Measurements from ENCODE around the gene ZNG1A.
"Not testable (repeated sequence)": the region's sequence is repeated elsewhere in the genome, so short reads cannot be mapped to it uniquely, and the experiment has no call there.

The ZNG1A gene

GRCh38 chr9:93909-94308 is 84.9 kb downstream of the ZNG1A start:
- DNase-seq = not testable (repeated sequence)

GRCh38 chr9:90851-91250 is 88.0 kb downstream of the ZNG1A start:
- not testable (repeated sequence) for DNase-seq

- DNase-seq = not testable (repeated sequence)
Measured at GRCh38 chr9:88396-89037, 90.3 kb downstream of the ZNG1A start.

- DNase-seq = not testable (repeated sequence)
Measured at GRCh38 chr9:87860-88259, 91.0 kb downstream of the ZNG1A start.

GRCh38 chr9:87105-87504 is 91.8 kb downstream of the ZNG1A start:
- not testable (repeated sequence) for DNase-seq

- not testable (repeated sequence) for DNase-seq
Measured at GRCh38 chr9:86697-87096, 92.2 kb downstream of the ZNG1A start.

GRCh38 chr9:82932-83689 is 95.7 kb downstream of the ZNG1A start:
- DNase-seq = not testable (repeated sequence)

- not testable (repeated sequence) for DNase-seq
Measured at GRCh38 chr9:78333-78732, 100.5 kb downstream of the ZNG1A start.

GRCh38 chr9:76389-76788 is 102.5 kb downstream of the ZNG1A start:
- not testable (repeated sequence) for DNase-seq

GRCh38 chr9:73900-74525 is 104.8 kb downstream of the ZNG1A start:
- DNase-seq = not testable (repeated sequence)

GRCh38 chr9:73076-73899 is 105.6 kb downstream of the ZNG1A start:
- not testable (repeated sequence) for DNase-seq
